Vagina (tissue), 2 donors: ENCODE measurements around the gene MKNK1.

Source experiments
- CTCF ChIP-seq, 3 experiments: fragments of 450-650 bp in 2 of 3; fragments of 200-600 bp in 1 of 3; sonication (generic) in 1 of 3; IDR thresholded peaks; one replicate each; pipeline ENCODE4 v1.5.1; 2017 to 2019; ENCODE audit warnings: antibody characterized with exemption in 3 of 3, mild to moderate bottlenecking in 2 of 3, moderate library complexity in 2 of 3
- POLR2A ChIP-seq, 2 donors: fragments of 450-650 bp; IDR thresholded peaks; one replicate each; pipeline ENCODE4 v1.6.1; 2017; ENCODE audit warnings: antibody characterized with exemption in 2 of 2, mild to moderate bottlenecking in 2 of 2, moderate library complexity in 2 of 2
- POLR2AphosphoS5 ChIP-seq, 2 donors: sonication (generic); formaldehyde crosslinking; IDR thresholded peaks; one replicate each; pipeline ENCODE4 v1.9.0; 2017; ENCODE audit warnings: antibody characterized with exemption in 2 of 2, mild to moderate bottlenecking in 2 of 2, low read depth in 1 of 2; ENCODE audit not compliant: insufficient read depth in 1 of 2

- no peak for TF ChIP-seq CTCF (IDR thresholded peaks at IDR 0.05)
- TF ChIP-seq POLR2A (IDR thresholded peaks at IDR 0.05), result no peak
- TF ChIP-seq POLR2AphosphoS5 (IDR thresholded peaks at IDR 0.05; ENCODE audit: insufficient read depth in 1 of 2, low read depth in 1 of 2), result peak; percentile 63 to 67
These were observed 9.9 kb upstream of the MKNK1 start for GRCh38 chr1:46613661-46614603.
